H1 (cell line): ENCODE data around the gene PURB. TPM values are rescaled to one million over a fixed set of nuclear protein-coding genes. Genes with fewer than 3 reads are reported as not detected.

Experiments
- CTCF ChIA-PET: fragments of 300-600 bp; sonication (Branson Sonifier 250); formaldehyde crosslinking; loops from one replicate; lab custom pipeline; 2021; ENCODE audit not compliant: partially characterized antibody; lab: Charles Lee
- POLR2A ChIA-PET: fragments of 300-600 bp; sonication (Branson Sonifier 250); formaldehyde crosslinking; loops from one replicate; lab custom pipeline; 2021; ENCODE audit warnings: inconsistent platforms; ENCODE audit not compliant: partially characterized antibody; lab: Charles Lee
- DNase-seq, 2 experiments: peaks; one replicate each; pipeline versions ENCODE4 v3.0.0 to v3.0.0-alpha.2; 2010 to 2022; ENCODE audit warnings: low spot score in 2 of 2, low read depth in 1 of 2, mixed read lengths in 1 of 2
- FAIRE-seq: peaks from 2 replicates; lab custom pipeline; 2011; peaks lifted over from hg19 to GRCh38; lab: Jason Lieb, UNC
- H2AFZ ChIP-seq: 2 replicates; pipeline ENCODE4 v1.8.1; 2012; ENCODE audit warnings: low read length, inconsistent platforms
- H2AK5ac ChIP-seq: 2 replicates; pipeline ENCODE4 v1.6.1; 2013; ENCODE audit warnings: low read depth, low read length
- H2BK120ac ChIP-seq: replicated peaks from 2 replicates; pipeline ENCODE3; 2013; ENCODE audit warnings: low read depth, low read length, inconsistent platforms
- H2BK12ac ChIP-seq: 2 replicates; pipeline ENCODE4 v1.6.1; 2013; ENCODE audit warnings: low read depth, low read length
- H2BK15ac ChIP-seq: 2 replicates; pipeline ENCODE4 v1.6.1; 2013; ENCODE audit warnings: low read length
- H2BK20ac ChIP-seq: 2 replicates; pipeline ENCODE4 v1.6.1; 2013; ENCODE audit warnings: low read length
- H2BK5ac ChIP-seq: 2 replicates; pipeline ENCODE4 v1.6.1; 2013; ENCODE audit warnings: low read depth, low read length
- H3K14ac ChIP-seq: 2 replicates; pipeline ENCODE4 v1.6.1; 2013; ENCODE audit warnings: inconsistent platforms; ENCODE audit not compliant: insufficient read length
- H3K18ac ChIP-seq: 2 replicates; pipeline ENCODE4 v1.6.1; 2013; ENCODE audit warnings: low read length; ENCODE audit errors: extremely low read depth
- H3K23ac ChIP-seq: 2 replicates; pipeline ENCODE4 v1.6.1; 2013; ENCODE audit warnings: inconsistent platforms; ENCODE audit not compliant: insufficient read length
- H3K23me2 ChIP-seq: 2 replicates; pipeline ENCODE4 v1.6.1; 2013; ENCODE audit warnings: low read depth, low read length
- H3K27ac ChIP-seq: 2 replicates; pipeline ENCODE4 v1.6.1; 2011; ENCODE audit warnings: low read depth, low read length, inconsistent platforms
- H3K27me3 ChIP-seq, 4 experiments: replicated peaks in 1 of 4; 1 replicate in 1 of 4; 2 replicates in 3 of 4; pipeline versions ENCODE4 v1.6.1 to v1.8.1; 2011 to 2013; ENCODE audit warnings: low read length in 3 of 4, mild to moderate bottlenecking in 3 of 4, inconsistent platforms in 2 of 4, mixed read lengths in 2 of 4, moderate library complexity in 1 of 4; ENCODE audit not compliant: control insufficient read depth in 3 of 4, insufficient read depth in 3 of 4; ENCODE audit errors: extremely low read depth in 1 of 4
- H3K36me3 ChIP-seq, 4 experiments: 2 replicates each; pipeline versions ENCODE4 v1.6.1 to v1.8.1; 2011 to 2013; ENCODE audit warnings: mild to moderate bottlenecking in 4 of 4, low read length in 3 of 4, moderate library complexity in 2 of 4, control low read depth in 1 of 4, inconsistent platforms in 1 of 4; ENCODE audit not compliant: insufficient read depth in 4 of 4, control insufficient read depth in 2 of 4
- H3K4ac ChIP-seq: replicated peaks from 2 replicates; pipeline ENCODE3; 2013; ENCODE audit warnings: low read length, low read depth, mixed read lengths, inconsistent platforms; ENCODE audit not compliant: insufficient read length
- H3K4me1 ChIP-seq, 4 experiments: replicated peaks in 1 of 4; 1 replicate in 1 of 4; 2 replicates in 3 of 4; pipeline versions ENCODE4 v1.6.1 to v1.8.1; 2011 to 2013; ENCODE audit warnings: low read length in 3 of 4, inconsistent platforms in 2 of 4, mixed read lengths in 1 of 4; ENCODE audit not compliant: insufficient read depth in 4 of 4, control insufficient read depth in 3 of 4
- H3K4me2 ChIP-seq, 2 experiments: 2 replicates each; pipeline versions ENCODE4 v1.6.1 to v1.8.1; 2011 to 2013; ENCODE audit warnings: low read depth in 2 of 2, low read length in 2 of 2, control low read depth in 1 of 2, inconsistent platforms in 1 of 2, mild to moderate bottlenecking in 1 of 2; ENCODE audit not compliant: insufficient read depth in 1 of 2
- H3K4me3 ChIP-seq, 4 experiments: fragments of 200-600, 300-600 bp in 1 of 4; sonication (generic), shearing (Covaris generic), sonication (Bioruptor Twin) in 1 of 4; 2 replicates each; pipeline versions ENCODE4 v1.5.1 to v1.8.1; 2011 to 2016; ENCODE audit warnings: low read length in 4 of 4, low read depth in 3 of 4, control low read depth in 2 of 4, inconsistent platforms in 2 of 4, mild to moderate bottlenecking in 2 of 4, mixed read lengths in 1 of 4, moderate library complexity in 1 of 4; ENCODE audit not compliant: insufficient read depth in 2 of 4; ENCODE audit errors: extremely low read depth in 1 of 4
- H3K56ac ChIP-seq: replicated peaks from 2 replicates; pipeline ENCODE3; 2013; ENCODE audit warnings: low read depth, mild to moderate bottlenecking, mixed read lengths, low read length, inconsistent platforms; ENCODE audit not compliant: insufficient read length
- H3K79me1 ChIP-seq: 2 replicates; pipeline ENCODE4 v1.6.1; 2013; ENCODE audit warnings: low read depth, low read length, control low read depth
- H3K79me2 ChIP-seq, 2 experiments: 2 replicates each; pipeline versions ENCODE4 v1.6.1 to v1.8.1; 2012 to 2013; ENCODE audit warnings: low read length in 2 of 2, mild to moderate bottlenecking in 2 of 2, inconsistent platforms in 1 of 2; ENCODE audit not compliant: insufficient read depth in 2 of 2, control insufficient read depth in 1 of 2
- H3K9ac ChIP-seq, 4 experiments: replicated peaks in 1 of 4; 1 replicate in 1 of 4; 2 replicates in 3 of 4; pipeline versions ENCODE4 v1.6.1 to v1.8.1; 2011 to 2013; ENCODE audit warnings: low read depth in 3 of 4, low read length in 3 of 4, control low read depth in 2 of 4, mild to moderate bottlenecking in 2 of 4, moderate library complexity in 2 of 4, inconsistent platforms in 1 of 4; ENCODE audit errors: extremely low read depth in 1 of 4
- H3K9me3 ChIP-seq, 2 experiments: 2 replicates each; pipeline versions ENCODE4 v1.6.1 to v1.8.1; 2012 to 2013; ENCODE audit warnings: mild to moderate bottlenecking in 2 of 2, moderate library complexity in 2 of 2, control low read depth in 1 of 2, inconsistent platforms in 1 of 2, low read depth in 1 of 2, low read length in 1 of 2, mixed read lengths in 1 of 2; ENCODE audit not compliant: insufficient read depth in 2 of 2
- H4K20me1 ChIP-seq, 2 experiments: replicated peaks in 1 of 2; 2 replicates each; pipeline versions ENCODE3 to v1.8.1; 2011 to 2013; ENCODE audit warnings: inconsistent platforms in 2 of 2, low read length in 2 of 2, mild to moderate bottlenecking in 1 of 2; ENCODE audit not compliant: insufficient read depth in 2 of 2, control insufficient read depth in 1 of 2
- H4K5ac ChIP-seq: 2 replicates; pipeline ENCODE4 v1.6.1; 2013; ENCODE audit warnings: low read length, low read depth, mixed read lengths, inconsistent platforms; ENCODE audit not compliant: insufficient read length
- H4K8ac ChIP-seq: 2 replicates; pipeline ENCODE4 v1.8.0; 2013; ENCODE audit warnings: mild to moderate bottlenecking, moderate library complexity, low read length, inconsistent platforms; ENCODE audit not compliant: insufficient read depth; ENCODE audit errors: extremely low read depth
- H4K91ac ChIP-seq: replicated peaks from 2 replicates; pipeline ENCODE3; 2013; ENCODE audit warnings: low read length, mixed read lengths, inconsistent platforms; ENCODE audit not compliant: insufficient read length
- ATF2 ChIP-seq: IDR thresholded peaks from 2 replicates; pipeline ENCODE4 v1.6.1; 2012; ENCODE audit warnings: low read length, inconsistent platforms
- ATF3 ChIP-seq: IDR thresholded peaks from 2 replicates; pipeline ENCODE4 v1.6.1; 2011; ENCODE audit warnings: low read depth, mild to moderate bottlenecking, low read length; ENCODE audit not compliant: insufficient read depth
- CBX8 ChIP-seq: fragments of 300-800, 300-1000 bp; sonication (generic); IDR thresholded peaks from 2 replicates; pipeline ENCODE4 v1.7.1; 2016; ENCODE audit warnings: low read depth, low read length, borderline replicate concordance
- CREB1 ChIP-seq: IDR thresholded peaks from 2 replicates; pipeline ENCODE4 v1.6.1; 2012; ENCODE audit warnings: inconsistent platforms
- HDAC6 ChIP-seq: IDR thresholded peaks from one replicate; pipeline ENCODE4 v1.7.1; 2012; ENCODE audit warnings: low read depth, mild to moderate bottlenecking, inconsistent platforms, low read length, moderate library complexity
- KDM1A ChIP-seq: fragments of 200-600, 300-600 bp; sonication (generic); IDR thresholded peaks from 2 replicates; pipeline ENCODE4 v1.7.1; 2016; ENCODE audit warnings: mild to moderate bottlenecking, low read length, borderline replicate concordance
- MAFK ChIP-seq: IDR thresholded peaks from 2 replicates; pipeline ENCODE4 v1.6.1; 2012; ENCODE audit warnings: low read depth, mild to moderate bottlenecking, improper control_type of control experiment, low read length
- NRF1 ChIP-seq: IDR thresholded peaks from 2 replicates; pipeline ENCODE4 v1.6.1; 2011; ENCODE audit warnings: mild to moderate bottlenecking, low read depth, low read length, improper control_type of control experiment
- RFX5 ChIP-seq: IDR thresholded peaks from 2 replicates; pipeline ENCODE4 v1.6.1; 2011; ENCODE audit warnings: low read depth, low read length, improper control_type of control experiment, borderline replicate concordance
- SP2 ChIP-seq: IDR thresholded peaks from 2 replicates; pipeline ENCODE4 v1.6.1; 2012; ENCODE audit warnings: mild to moderate bottlenecking, low read length, inconsistent platforms
- SP4 ChIP-seq: IDR thresholded peaks from 2 replicates; pipeline ENCODE4 v1.6.1; 2012; ENCODE audit warnings: low read length, inconsistent platforms
- TAF7 ChIP-seq: optimal IDR thresholded peaks from 2 replicates; pipeline ENCODE3; 2011; ENCODE audit warnings: low read depth, mild to moderate bottlenecking, inconsistent platforms, low read length, moderate library complexity, borderline replicate concordance
- TCF12 ChIP-seq: IDR thresholded peaks from 2 replicates; pipeline ENCODE4 v1.6.1; 2011; ENCODE audit warnings: low read depth, mild to moderate bottlenecking, low read length
- YY1 ChIP-seq: IDR thresholded peaks from 2 replicates; pipeline ENCODE4 v1.6.1; 2011; ENCODE audit warnings: low read depth, mild to moderate bottlenecking, low read length
- WGBS, 2 experiments: shearing (Covaris generic) in 1 of 2; methylation state at CpG; one replicate each; pipeline versions ENCODE4 v1.1.6 to v1.1.7; 2013 to 2015; ENCODE audit warnings: low lambda C conversion rate in 2 of 2, mixed read lengths in 2 of 2, inconsistent platforms in 1 of 2, low coverage in 1 of 2, missing lambda C conversion rate in 1 of 2; ENCODE audit not compliant: insufficient replicate concordance in 2 of 2, insufficient coverage in 1 of 2, insufficient read length in 1 of 2; ENCODE audit errors: extremely low coverage in 1 of 2, missing lambda C conversion rate in 1 of 2; 5-methylcytosine and 5-hydroxymethylcytosine counted together
- polyA plus RNA-seq, 7 experiments: library from polyadenylated mRNA; depleted of rRNA in 3 of 7; stranded (reverse) in 5 of 7; unstranded in 2 of 7; fragments of >200 nt in 5 of 7; fragments of 200-250 nt in 2 of 7; gene quantifications; 1 replicate in 5 of 7; 2 replicates in 1 of 7; 4 replicates in 1 of 7; pipeline versions ENCODE4 v1.2.1 to v1.2.3, GENCODE V29; 2011 to 2013; ENCODE audit warnings: missing spikeins in 2 of 7, mixed read lengths in 2 of 7
- total RNA-seq: library from RNA; stranded (reverse); fragmentation: NEBNext Ultra II Directional; extraction: Animal tissue kit (Norgen Biotek cat#: 25700); gene quantifications from 2 replicates; pipeline ENCODE4 v1.2.1, GENCODE V29; 2021

PURB gene
- total and polyA plus RNA-seq, 2 of the 8 experiments (the other 6 are each of a cell fraction or from before 2014, with no cell fraction given): 3.3 to 22.7 TPM

- Histone ChIP-seq H3K14ac (no peak overlapping the region), H2AK5ac (no peak overlapping the region), H4K91ac (no peak overlapping the region), H3K23me2 (no peaks in the 10 kb centered on the region), H2BK120ac (no peak overlapping the region), H4K8ac (no peak overlapping the region), H2BK5ac (no peak overlapping the region), H3K4me1 (no peaks in the 10 kb centered on the region), H3K36me3 (no peaks in the 10 kb centered on the region), H3K18ac (no peak overlapping the region), H3K27me3 (no peaks in the 10 kb centered on the region), H3K9ac (no peak overlapping the region), H3K4me2 (no peak overlapping the region), H4K5ac (no peak overlapping the region), H2AFZ (no peak overlapping the region), H3K27ac (no peak overlapping the region), H3K79me2 (no peaks in the 10 kb centered on the region), H2BK20ac (no peak overlapping the region), H3K79me1 (no peaks in the 10 kb centered on the region), H3K23ac (no peak overlapping the region), H3K4me3 (no peak overlapping the region), H3K4ac (no peak overlapping the region), H4K20me1 (no peaks in the 10 kb centered on the region), H2BK15ac (no peak overlapping the region), H3K9me3 (peaks cover 0 to 2% of the 10 kb centered on the region in 2 experiments; a peak in 1 of 4 replicates), H3K56ac (no peak overlapping the region), H2BK12ac (no peak overlapping the region)
- ChIA-PET POLR2A (no interaction called here), CTCF (interaction anchor here (0.7 to 3.1 kb wide), 14 partner anchors 9 to 221 kb away, joined by 3 to 20 read pairs (median 4); no protein-coding TSS in a partner anchor)
- FAIRE-seq (no peak), DNase-seq (no peak)
- WGBS, 2 experiments: 71% methylated on average over 8 of the region's 8 CpGs; no CpG with 5 or more reads in 1 of the 2 experiments
- TF ChIP-seq MAFK (no peak), RFX5 (no peak), TCF12 (no peak), YY1 (no peak), TAF7 (no peak), NRF1 (no peak), CREB1 (no peak), ATF2 (no peak), ATF3 (no peak), SP2 (no peak), KDM1A (no peak), SP4 (no peak), HDAC6 (no peak), CBX8 (no peak)
Measured at GRCh38 chr7:44922351-44922694, 37.0 kb upstream of the PURB start.
